ENCODE results near the gene ECT2L.

ECT2L gene

DNA sequence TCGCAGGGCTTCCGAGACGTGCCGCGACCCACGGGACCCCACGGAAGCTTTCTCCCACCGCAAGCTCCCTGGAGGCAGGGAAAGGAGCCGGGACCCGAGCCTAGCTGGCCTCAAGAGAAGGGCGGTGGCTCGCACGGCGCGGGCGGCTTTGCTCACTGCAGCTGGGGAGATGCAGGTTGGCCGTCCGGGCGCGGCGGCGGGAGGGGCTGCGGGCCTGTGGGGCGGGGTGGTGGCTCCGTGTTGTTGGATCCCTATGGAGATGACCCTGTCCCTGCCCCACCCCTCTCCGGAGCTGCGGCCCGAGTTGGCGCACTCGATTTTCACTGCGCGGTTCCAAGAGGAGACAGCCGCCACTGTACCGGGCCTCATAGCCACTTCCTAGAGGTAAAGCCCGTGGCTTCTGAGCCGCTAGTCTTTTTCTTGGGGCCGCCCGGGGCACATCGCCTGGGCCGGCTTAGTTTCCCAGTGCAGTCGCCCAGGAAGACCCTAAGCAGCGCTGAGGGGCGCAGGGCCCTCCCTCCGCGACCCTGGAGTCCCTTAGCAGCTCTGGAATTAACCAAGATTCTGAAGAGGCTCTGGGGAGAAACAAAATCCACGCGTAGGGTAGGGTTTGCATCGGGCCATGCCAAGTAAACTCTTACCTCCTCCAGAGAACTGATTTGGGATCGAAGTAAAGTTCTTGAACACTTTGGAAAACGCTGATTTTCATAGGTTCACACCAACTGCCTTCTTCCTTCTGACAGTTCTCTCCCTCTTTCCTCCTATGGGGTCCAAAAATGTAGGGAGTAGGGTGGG is at the start of gene ECT2L:
Gene ECT2L (plus strand): TSS at position 279 of the 795 bp plus-strand sequence. CDS start 17,188 bp downstream, outside the sequence.
- DNase-seq (ENCODE audit: low read depth), result no peak

- no peak for DNase-seq (ENCODE audit: low read depth)
Measured at GRCh38 chr6:138752017-138752416, 43.9 kb upstream of the ECT2L start.

GRCh38 chr6:138757136-138757535 is 38.8 kb upstream of the ECT2L start:
- no peak for DNase-seq (ENCODE audit: low read depth)

DNA sequence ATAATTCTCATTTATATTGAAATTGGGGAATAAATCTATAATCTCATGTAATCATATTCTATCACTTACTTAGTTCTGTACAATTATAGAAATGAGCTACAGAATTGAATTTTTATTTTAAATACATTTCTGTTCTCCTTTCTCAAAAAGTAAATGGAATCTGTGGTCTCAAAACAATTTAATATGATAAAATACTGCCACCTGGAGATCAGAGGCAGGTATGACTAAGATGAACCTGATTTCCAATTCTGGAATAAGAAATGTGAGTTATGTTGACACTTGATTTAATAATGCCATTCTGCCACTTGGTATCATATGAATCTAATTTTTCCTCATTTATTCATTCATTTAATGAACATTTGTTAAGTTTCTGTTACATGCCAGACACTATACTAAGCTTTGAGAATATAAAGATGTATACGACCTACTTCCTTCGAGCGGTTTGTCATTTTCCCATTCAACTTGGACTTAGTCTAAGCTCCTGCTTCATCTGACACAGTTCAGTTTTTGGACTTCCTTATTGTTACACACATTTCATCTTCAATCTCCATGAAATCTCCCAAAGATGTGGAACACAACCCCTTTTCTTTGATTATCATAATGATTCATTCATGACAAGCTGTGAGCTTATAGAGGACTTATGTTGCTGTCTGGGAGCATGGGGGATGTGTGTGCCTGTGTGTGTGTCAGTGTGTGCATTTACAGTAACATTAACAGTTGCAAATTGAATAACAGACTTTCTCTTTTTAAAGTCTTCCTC is 29.8 kb upstream of the ECT2L start:
- no peak for DNase-seq (ENCODE audit: low read depth)

DNA sequence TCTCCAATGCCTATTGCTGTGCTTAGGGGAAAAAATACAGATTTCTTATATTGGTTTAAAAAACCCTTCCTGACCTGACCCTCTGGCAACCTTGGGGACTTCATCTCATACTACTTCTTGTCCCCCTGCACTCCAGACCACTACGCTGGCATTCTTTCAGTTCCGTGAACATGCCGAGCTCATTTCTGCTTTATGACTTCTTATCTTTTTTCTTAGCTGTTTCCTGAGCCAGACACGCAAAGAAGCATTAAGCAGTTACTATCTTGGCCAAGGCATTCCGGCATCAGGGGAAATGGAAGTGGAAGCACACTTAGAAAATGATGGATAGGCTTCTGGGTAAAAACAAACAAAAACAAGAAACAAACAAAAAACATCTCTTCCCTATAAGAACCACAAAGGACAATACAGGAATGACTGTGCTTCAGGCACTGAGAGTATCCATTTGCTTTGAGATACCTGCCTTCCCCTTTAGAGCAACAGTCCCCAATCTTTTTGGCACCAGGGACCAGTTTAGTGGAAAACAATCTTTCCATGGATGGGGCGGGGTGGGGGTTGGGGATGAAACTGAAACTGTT is 26.7 kb upstream of the ECT2L start:
- DNase-seq (ENCODE audit: low read depth), result peak; percentile 54

DNA sequence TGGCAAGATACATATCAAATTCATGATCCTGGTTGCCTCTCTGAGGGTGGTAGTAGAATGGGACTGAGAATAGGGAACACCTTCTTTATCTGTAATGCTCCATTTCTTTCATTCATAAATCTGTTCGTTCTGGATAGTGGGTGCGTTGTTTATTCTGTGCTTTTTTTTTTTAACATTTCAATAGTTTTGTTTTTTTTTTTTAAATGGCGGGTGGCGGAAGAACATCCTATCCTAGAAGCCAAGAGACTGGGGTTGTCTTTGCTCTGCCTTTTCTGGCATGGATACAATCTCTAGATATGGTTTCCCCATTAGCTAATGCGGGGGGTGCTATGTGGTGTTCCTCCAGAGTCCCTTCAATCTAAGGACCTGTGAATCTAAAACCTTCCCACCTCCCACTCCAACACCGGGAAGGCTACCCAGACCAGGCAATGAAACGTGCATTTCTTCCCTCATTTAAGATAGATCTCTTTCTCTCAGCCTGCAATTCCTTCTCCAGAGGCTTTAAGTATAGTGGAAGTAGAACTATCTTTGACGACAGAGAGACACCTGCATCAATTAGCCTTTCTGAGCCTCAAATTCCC is 23.2 kb upstream of the ECT2L start:
- DNase-seq (ENCODE audit: low read depth), result no peak

DNA sequence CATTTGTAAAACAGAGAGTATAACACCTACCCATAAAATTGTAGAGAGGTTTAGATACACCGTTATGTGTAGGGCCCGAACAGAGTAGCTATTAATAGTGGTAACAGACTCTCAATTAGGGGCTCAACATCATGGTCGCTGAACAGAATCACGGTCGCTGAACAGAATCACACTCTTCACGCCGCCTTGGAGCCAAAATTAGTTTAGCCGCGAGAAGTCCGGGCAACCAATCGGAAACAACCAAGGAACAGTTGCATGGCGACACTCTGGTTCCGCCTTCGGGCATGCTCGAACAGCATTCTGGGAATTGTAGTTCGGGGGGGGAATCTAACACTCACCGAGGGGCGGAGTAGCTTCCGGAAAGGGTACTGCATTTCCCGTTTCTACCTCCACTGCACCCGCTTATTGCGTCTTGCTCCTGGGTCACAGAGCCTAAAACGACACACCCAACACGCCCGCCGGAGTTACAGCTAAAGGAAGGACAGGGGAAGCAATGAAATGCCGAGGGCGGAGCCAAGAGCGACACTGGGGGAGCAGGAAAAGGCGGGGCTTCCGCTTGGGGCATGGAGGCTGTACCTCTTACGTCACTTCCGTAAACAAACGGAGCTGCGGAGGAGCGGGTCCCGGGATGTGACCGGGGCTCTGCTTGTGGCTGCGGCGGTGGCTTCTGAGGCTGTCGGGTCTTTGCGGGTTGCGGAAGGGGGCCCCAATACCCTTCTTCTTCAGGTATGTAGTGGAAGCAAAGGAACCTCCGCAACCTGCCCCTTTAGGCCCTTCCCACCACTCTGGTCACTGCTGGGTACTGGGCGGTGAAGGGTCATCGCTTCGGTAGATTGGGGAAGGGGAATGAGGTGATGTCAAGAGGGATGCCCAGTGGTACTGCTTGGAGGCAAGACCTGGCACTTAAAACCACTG is 22.5 kb upstream of the ECT2L start, which contains the start of gene CCDC28A:
Gene CCDC28A (plus strand): TSS at position 593 of the 915 bp plus-strand sequence. CDS start 2,352 bp downstream, outside the sequence.
- peak; percentile 85 for DNase-seq (ENCODE audit: low read depth)

GRCh38 chr6:138774370-138774769 is 21.5 kb upstream of the ECT2L start:
- no peak for DNase-seq (ENCODE audit: low read depth)

- DNase-seq (ENCODE audit: low read depth), result no peak
Measured at GRCh38 chr6:138776659-138777058, 19.2 kb upstream of the ECT2L start.

GRCh38 chr6:138778331-138778730 is 17.6 kb upstream of the ECT2L start:
- DNase-seq (ENCODE audit: low read depth), result no peak

DNA sequence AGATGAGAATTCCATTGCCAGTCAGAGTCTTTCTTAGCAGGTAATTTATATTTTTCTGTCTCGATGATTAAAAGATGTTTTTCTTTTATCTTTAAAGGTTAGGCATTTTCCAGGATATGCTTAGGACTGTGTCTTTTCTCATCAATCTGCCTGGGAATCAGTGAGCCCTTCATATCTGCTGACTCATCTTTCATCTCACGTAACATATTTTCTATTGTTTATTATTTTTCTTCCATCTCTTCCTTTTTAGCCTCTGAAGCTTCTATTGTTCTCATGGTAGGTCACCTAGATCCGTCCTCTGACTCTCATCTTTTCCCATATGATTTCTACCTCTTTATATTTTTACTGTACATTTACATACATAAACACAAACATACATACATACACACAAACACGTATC is 13.6 kb upstream of the ECT2L start:
- DNase-seq (ENCODE audit: low read depth), result no peak

- no peak for DNase-seq (ENCODE audit: low read depth)
Measured at GRCh38 chr6:138785079-138785478, 10.8 kb upstream of the ECT2L start.

DNA sequence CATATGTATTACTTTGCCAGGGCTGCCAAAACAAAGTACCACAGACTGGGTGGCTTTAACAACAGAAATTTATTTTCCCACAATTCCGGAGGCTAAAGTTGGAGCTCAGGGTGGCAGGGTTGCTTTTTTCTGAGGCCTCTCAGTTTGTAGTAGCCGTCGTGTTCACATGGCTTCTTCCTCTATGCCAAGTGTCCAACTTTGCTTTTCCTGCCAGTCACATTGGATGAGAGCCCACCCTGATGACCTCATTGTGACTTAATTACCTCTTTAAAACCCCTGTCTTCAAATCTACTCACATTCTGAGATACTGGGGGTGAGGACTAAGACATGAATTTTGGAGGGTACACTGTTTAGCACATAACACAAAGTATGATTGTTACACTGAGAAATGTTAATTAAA is 9.9 kb upstream of the ECT2L start:
- DNase-seq (ENCODE audit: low read depth), result no peak

DNA sequence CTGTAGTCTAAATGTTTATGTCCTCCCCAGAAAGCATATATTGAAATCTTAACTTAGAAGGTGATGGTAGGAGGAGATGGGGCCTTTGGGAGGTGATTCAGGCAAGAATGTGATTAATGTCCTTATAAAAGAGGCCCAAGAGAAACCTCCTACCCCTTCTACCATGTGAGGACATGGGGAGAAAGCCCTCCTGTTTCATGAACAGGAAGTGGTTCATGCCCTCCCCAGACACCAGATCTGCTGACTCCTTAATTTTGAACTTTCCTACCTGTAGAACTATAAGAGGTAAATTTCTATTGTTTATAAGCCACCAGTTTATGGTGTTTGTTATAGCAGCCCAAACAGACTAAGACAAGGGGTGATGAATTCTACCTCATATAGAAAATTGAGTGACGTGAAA is 8.7 kb upstream of the ECT2L start:
- DNase-seq (ENCODE audit: low read depth), result no peak

- DNase-seq (ENCODE audit: low read depth), result no peak
Measured at GRCh38 chr6:138796771-138797170, 884 bp downstream of the ECT2L start.

- no peak for DNase-seq (ENCODE audit: low read depth)
Measured at GRCh38 chr6:138797806-138798446, 2.0 kb downstream of the ECT2L start.

GRCh38 chr6:138800377-138801150 is 4.7 kb downstream of the ECT2L start:
- DNase-seq (ENCODE audit: low read depth), result no peak

GRCh38 chr6:138803331-138803730 is 7.4 kb downstream of the ECT2L start:
- no peak for DNase-seq (ENCODE audit: low read depth)

- DNase-seq (ENCODE audit: low read depth), result no peak
Measured at GRCh38 chr6:138803861-138804260, 8.0 kb downstream of the ECT2L start.

Measured in CMK (cell line).